HCT116 (cell line): ENCODE data around the gene FMR1. TPM values are rescaled to one million over a fixed set of nuclear protein-coding genes. Genes with fewer than 3 reads are reported as not detected.

Experiments used
- ATAC-seq: fragments of 200-7000 bp; cut with Tn5 transposase; 2 replicates; pipeline ENCODE4 v1.9.1; 2020; ENCODE audit warnings: mild to moderate bottlenecking, moderate library complexity
- BruUV-seq: library from RNA; stranded (reverse); fragments of 400-500 nt; replicated peaks from 2 replicates; lab custom pipeline; 2021; lab: Mats Ljungman, UMichigan
- CTCF ChIA-PET: fragments of 300-600 bp; sonication (Branson Sonifier 250); formaldehyde crosslinking; loops from one replicate; lab custom pipeline; 2021; ENCODE audit warnings: antibody characterized with exemption; lab: Charles Lee
- POLR2A ChIA-PET: fragments of 300-600, 350-600 bp; sonication (Branson Sonifier 250); formaldehyde crosslinking; loops from one replicate; lab custom pipeline; 2021; ENCODE audit warnings: antibody characterized with exemption; lab: Charles Lee
- RAD21 ChIA-PET, 2 experiments: fragments of 300-600 bp; sonication (Branson Sonifier 250); formaldehyde crosslinking; loops; one replicate each; lab custom pipeline; 2023; ENCODE audit warnings: low total read pairs in 2 of 2; ENCODE audit not compliant: uncharacterized antibody in 2 of 2, unreplicated experiment in 2 of 2, low non-redundant PET in 1 of 2; lab: Charles Lee
- DNase-seq: peaks from one replicate; pipeline ENCODE4 v3.0.0-alpha.2; 2010; ENCODE audit warnings: low read depth, low spot score
- H2AFZ ChIP-seq: fragments of 200-600 bp; shearing (Covaris generic), sonication (generic); 2 replicates; pipeline ENCODE4 v1.6.1; 2017; ENCODE audit warnings: low read depth, mixed run types, mixed read lengths, antibody characterized with exemption, low read length; ENCODE audit not compliant: poor library complexity, severe bottlenecking
- H3K27ac ChIP-seq: 2 replicates; pipeline ENCODE4 v1.5.1; 2012; ENCODE audit warnings: low read depth, low read length
- H3K27me3 ChIP-seq: fragments of 200-600 bp; sonication (generic); 2 replicates; pipeline ENCODE4 v1.6.1; 2016; ENCODE audit warnings: mixed run types, low read length, mixed read lengths; ENCODE audit not compliant: insufficient read depth
- H3K36me3 ChIP-seq, 2 experiments: fragments of 200-500 bp in 1 of 2; fragments of 200-600 bp in 1 of 2; sonication (Bioruptor generic) in 1 of 2; sonication (generic) in 1 of 2; 2 replicates each; pipeline versions ENCODE4 v1.5.1 to v1.6.1; 2014 to 2016; ENCODE audit warnings: low read length in 2 of 2, inconsistent platforms in 1 of 2, mixed read lengths in 1 of 2, mixed run types in 1 of 2; ENCODE audit not compliant: insufficient read depth in 2 of 2, control insufficient read depth in 1 of 2
- H3K4me1 ChIP-seq, 2 experiments: fragments of 200-600 bp in 1 of 2; sonication (generic) in 1 of 2; 2 replicates each; pipeline versions ENCODE4 v1.5.1 to v1.6.1; 2012 to 2017; ENCODE audit warnings: low read length in 2 of 2, inconsistent platforms in 1 of 2, mild to moderate bottlenecking in 1 of 2, mixed read lengths in 1 of 2, mixed run types in 1 of 2, moderate library complexity in 1 of 2; ENCODE audit not compliant: insufficient read depth in 2 of 2, control insufficient read depth in 1 of 2
- H3K4me2 ChIP-seq: fragments of 200-600 bp; sonication (generic); 2 replicates; pipeline ENCODE4 v1.6.1; 2017; ENCODE audit warnings: mixed run types, low read length, mixed read lengths
- H3K4me3 ChIP-seq, 2 experiments: fragments of 200-600 bp in 1 of 2; sonication (generic) in 1 of 2; replicated peaks in 1 of 2; 2 replicates each; pipeline ENCODE4 v1.5.1; 2011 to 2016; ENCODE audit warnings: low read length in 2 of 2, control low read depth in 1 of 2, low read depth in 1 of 2, mild to moderate bottlenecking in 1 of 2, mixed read lengths in 1 of 2, mixed run types in 1 of 2
- H3K79me2 ChIP-seq: fragments of 200-600 bp; sonication (generic); 2 replicates; pipeline ENCODE4 v1.6.1; 2017; ENCODE audit warnings: mild to moderate bottlenecking, mixed run types, low read length, moderate library complexity, mixed read lengths; ENCODE audit not compliant: insufficient read depth
- H3K9ac ChIP-seq: fragments of 200-600 bp; sonication (generic); 2 replicates; pipeline ENCODE4 v1.6.1; 2016; ENCODE audit warnings: low read length, mixed read lengths
- H3K9me2 ChIP-seq: fragments of 200-600 bp; sonication (generic), shearing (Covaris generic); 2 replicates; pipeline ENCODE4 v1.6.1; 2017; ENCODE audit warnings: mixed run types, mild to moderate bottlenecking, moderate library complexity; ENCODE audit not compliant: insufficient read depth
- H3K9me3 ChIP-seq, 2 experiments: fragments of 200-500 bp in 1 of 2; fragments of 200-600 bp in 1 of 2; sonication (Bioruptor generic) in 1 of 2; sonication (generic) in 1 of 2; 2 replicates each; pipeline ENCODE4 v1.6.1; 2014 to 2017; ENCODE audit warnings: low read length in 2 of 2, mixed read lengths in 2 of 2, inconsistent platforms in 1 of 2, low read depth in 1 of 2, mild to moderate bottlenecking in 1 of 2, mixed run types in 1 of 2, moderate library complexity in 1 of 2; ENCODE audit not compliant: control insufficient read depth in 1 of 2, insufficient read depth in 1 of 2
- H4K20me1 ChIP-seq: fragments of 200-600 bp; sonication (generic), shearing (Covaris generic); 2 replicates; pipeline ENCODE4 v1.6.1; 2017; ENCODE audit warnings: mixed run types, mild to moderate bottlenecking, moderate library complexity; ENCODE audit not compliant: insufficient read depth
- CBX3 ChIP-seq: IDR thresholded peaks from 2 replicates; pipeline ENCODE4 v1.6.1; 2012; ENCODE audit warnings: low read depth
- EGR1 ChIP-seq: IDR thresholded peaks from 2 replicates; pipeline ENCODE4 v1.6.1; 2012; ENCODE audit warnings: low read depth
- ELF1 ChIP-seq: IDR thresholded peaks from 2 replicates; pipeline ENCODE4 v1.6.1; 2012; ENCODE audit warnings: low read depth, borderline replicate concordance
- EZH2 ChIP-seq: fragments of 200-600 bp; sonication (generic); IDR thresholded peaks from 2 replicates; pipeline ENCODE4 v1.6.1; 2017; ENCODE audit warnings: antibody characterized with exemption, mixed run types
- EZH2phosphoT487 ChIP-seq: fragments of 200-600 bp; IDR thresholded peaks from 2 replicates; pipeline ENCODE4 v1.6.1; 2018; ENCODE audit warnings: antibody characterized with exemption, borderline replicate concordance
- FOSL1 ChIP-seq: IDR thresholded peaks from 2 replicates; pipeline ENCODE4 v1.6.1; 2012; ENCODE audit warnings: low read depth
- JUND ChIP-seq: IDR thresholded peaks from 2 replicates; pipeline ENCODE4 v1.6.1; 2012
- POLR2AphosphoS5 ChIP-seq: IDR thresholded peaks from 2 replicates; pipeline ENCODE4 v1.6.1; 2011; ENCODE audit warnings: mild to moderate bottlenecking, low read depth, low read length, moderate library complexity
- RAD21 ChIP-seq: IDR thresholded peaks from 2 replicates; pipeline ENCODE4 v1.6.1; 2012; ENCODE audit warnings: low read depth, mild to moderate bottlenecking
- SP1 ChIP-seq: IDR thresholded peaks from 2 replicates; pipeline ENCODE4 v1.6.1; 2012; ENCODE audit warnings: low read depth
- SRF ChIP-seq: IDR thresholded peaks from 2 replicates; pipeline ENCODE4 v1.6.1; 2012; ENCODE audit warnings: low read depth
- TCF7L2 ChIP-seq: IDR thresholded peaks from 2 replicates; pipeline ENCODE4 v1.7.0; 2011; ENCODE audit warnings: borderline replicate concordance, inconsistent platforms; ENCODE audit not compliant: insufficient read depth, insufficient read length; ENCODE audit errors: extremely low read depth
- YY1 ChIP-seq: IDR thresholded peaks from 2 replicates; pipeline ENCODE4 v1.6.1; 2011; ENCODE audit warnings: low read length, low read depth, moderate library complexity, mild to moderate bottlenecking; ENCODE audit not compliant: insufficient replicate concordance; ENCODE audit errors: extremely low read depth
- ZFX ChIP-seq: fragments of 450-650 bp; IDR thresholded peaks from 2 replicates; pipeline ENCODE4 v1.6.1; 2017
- ZNF274 ChIP-seq: fragments of 200-500 bp; sonication (Bioruptor generic); IDR thresholded peaks from 2 replicates; pipeline ENCODE4 v1.6.1; 2014; ENCODE audit warnings: mild to moderate bottlenecking, low read depth, low read length, inconsistent platforms
- intact Hi-C: fragments of 100-400 bp; cut with micrococcal nuclease; formaldehyde crosslinking; loops from 2 replicates; pipeline ENCODE4 v1.10.0; 2022
- total RNA-seq: library from RNA; stranded (reverse); gene quantifications from one replicate; pipeline ENCODE4 v1.2.1, GENCODE V29; 2021; ENCODE audit not compliant: unreplicated experiment
- TF ChIP-seq, protein P1 (sequence below): IDR thresholded peaks from 2 replicates; pipeline ENCODE4 v1.6.1; 2011; ENCODE audit warnings: mild to moderate bottlenecking, low read length, moderate library complexity; ENCODE audit not compliant: insufficient replicate concordance; ENCODE audit errors: extremely low read depth
- TF ChIP-seq, protein P2 (sequence below): IDR thresholded peaks from 2 replicates; pipeline ENCODE4 v1.6.1; 2012
- TF ChIP-seq, protein P3 (sequence below), 3 experiments: fragments of 200-600 bp in 1 of 3; sonication (generic) in 1 of 3; IDR thresholded peaks in 2 of 3; conservative IDR thresholded peaks in 1 of 3; 2 replicates each; pipeline ENCODE4 v1.5.1; 2012 to 2017; ENCODE audit warnings: low read depth in 2 of 3, low read length in 2 of 3, antibody characterized with exemption in 1 of 3, borderline replicate concordance in 1 of 3, control low read depth in 1 of 3, mild to moderate bottlenecking in 1 of 3, mixed read lengths in 1 of 3, mixed run types in 1 of 3, moderate library complexity in 1 of 3; ENCODE audit not compliant: insufficient read depth in 1 of 3
- TF ChIP-seq, protein P4 (sequence below): IDR thresholded peaks from 2 replicates; pipeline ENCODE4 v1.6.1; 2012

Gene FMR1
- total RNA-seq, 1 experiment from 2014 or later = 31.1 TPM

DNA sequence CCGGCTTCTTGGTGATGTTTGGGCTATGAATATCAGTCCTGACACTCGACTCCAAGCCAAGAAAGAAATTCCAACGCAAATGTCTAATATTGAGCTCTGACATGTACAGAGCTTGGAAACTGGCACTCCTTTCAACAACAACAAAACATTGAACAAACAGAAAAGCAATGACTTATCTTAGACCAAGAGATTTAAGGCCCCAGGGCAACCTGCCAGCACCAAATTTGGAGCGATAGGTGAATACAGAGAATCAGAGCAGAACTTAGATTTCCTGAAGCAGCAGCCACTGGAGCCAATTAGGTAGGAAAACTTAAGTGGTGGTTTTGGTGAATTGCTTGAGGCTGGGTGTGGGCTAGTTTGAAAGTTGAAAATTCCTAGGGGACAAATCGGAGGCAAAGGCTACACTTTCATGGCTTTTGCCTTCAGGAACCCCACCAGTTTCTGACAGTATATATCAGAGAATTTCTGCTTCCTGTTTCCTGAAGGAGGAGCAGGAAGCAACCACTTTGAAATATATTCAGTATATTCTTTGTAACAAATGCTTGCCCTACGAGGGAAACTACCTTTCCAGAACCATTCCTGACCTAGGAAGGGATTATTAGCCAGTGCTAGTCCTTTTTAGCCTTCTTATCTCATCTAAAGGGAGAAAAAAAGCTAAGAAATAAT is 10.1 kb upstream of the FMR1 start:
- Histone ChIP-seq H3K9ac (no peak overlapping the region), H3K36me3 (no peaks in the 10 kb centered on the region), H3K4me2 (no peak overlapping the region), H3K27ac (no peak overlapping the region), H4K20me1 (no peaks in the 10 kb centered on the region), H3K4me3 (no peak overlapping the region), H3K9me3 (no peaks in the 10 kb centered on the region), H2AFZ (no peak overlapping the region), H3K9me2 (no peaks in the 10 kb centered on the region), H3K4me1 (no peaks in the 10 kb centered on the region), H3K27me3 (no peaks in the 10 kb centered on the region), H3K79me2 (no peaks in the 10 kb centered on the region)
- DNase-seq (no peak), ATAC-seq (no peak)
- POLR2A ChIA-PET = no interaction called here
- intact Hi-C loops = no loop called here
- TF ChIP-seq SRF = no peak
- TF ChIP-seq, protein P1, sequence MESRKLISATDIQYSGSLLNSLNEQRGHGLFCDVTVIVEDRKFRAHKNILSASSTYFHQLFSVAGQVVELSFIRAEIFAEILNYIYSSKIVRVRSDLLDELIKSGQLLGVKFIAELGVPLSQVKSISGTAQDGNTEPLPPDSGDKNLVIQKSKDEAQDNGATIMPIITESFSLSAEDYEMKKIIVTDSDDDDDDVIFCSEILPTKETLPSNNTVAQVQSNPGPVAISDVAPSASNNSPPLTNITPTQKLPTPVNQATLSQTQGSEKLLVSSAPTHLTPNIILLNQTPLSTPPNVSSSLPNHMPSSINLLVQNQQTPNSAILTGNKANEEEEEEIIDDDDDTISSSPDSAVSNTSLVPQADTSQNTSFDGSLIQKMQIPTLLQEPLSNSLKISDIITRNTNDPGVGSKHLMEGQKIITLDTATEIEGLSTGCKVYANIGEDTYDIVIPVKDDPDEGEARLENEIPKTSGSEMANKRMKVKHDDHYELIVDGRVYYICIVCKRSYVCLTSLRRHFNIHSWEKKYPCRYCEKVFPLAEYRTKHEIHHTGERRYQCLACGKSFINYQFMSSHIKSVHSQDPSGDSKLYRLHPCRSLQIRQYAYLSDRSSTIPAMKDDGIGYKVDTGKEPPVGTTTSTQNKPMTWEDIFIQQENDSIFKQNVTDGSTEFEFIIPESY = no peak
- TF ChIP-seq EZH2phosphoT487 = no peak
- no peak for TF ChIP-seq JUND
- TF ChIP-seq EZH2 = no peak
- no peak for TF ChIP-seq ZNF274
- no peak for TF ChIP-seq FOSL1
- TF ChIP-seq CBX3 = no peak
- TF ChIP-seq, protein P2, sequence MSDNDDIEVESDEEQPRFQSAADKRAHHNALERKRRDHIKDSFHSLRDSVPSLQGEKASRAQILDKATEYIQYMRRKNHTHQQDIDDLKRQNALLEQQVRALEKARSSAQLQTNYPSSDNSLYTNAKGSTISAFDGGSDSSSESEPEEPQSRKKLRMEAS = no peak
- no peak for TF ChIP-seq SP1
- no peak for TF ChIP-seq EGR1
- TF ChIP-seq RAD21 = no peak
- TF ChIP-seq, protein P3, sequence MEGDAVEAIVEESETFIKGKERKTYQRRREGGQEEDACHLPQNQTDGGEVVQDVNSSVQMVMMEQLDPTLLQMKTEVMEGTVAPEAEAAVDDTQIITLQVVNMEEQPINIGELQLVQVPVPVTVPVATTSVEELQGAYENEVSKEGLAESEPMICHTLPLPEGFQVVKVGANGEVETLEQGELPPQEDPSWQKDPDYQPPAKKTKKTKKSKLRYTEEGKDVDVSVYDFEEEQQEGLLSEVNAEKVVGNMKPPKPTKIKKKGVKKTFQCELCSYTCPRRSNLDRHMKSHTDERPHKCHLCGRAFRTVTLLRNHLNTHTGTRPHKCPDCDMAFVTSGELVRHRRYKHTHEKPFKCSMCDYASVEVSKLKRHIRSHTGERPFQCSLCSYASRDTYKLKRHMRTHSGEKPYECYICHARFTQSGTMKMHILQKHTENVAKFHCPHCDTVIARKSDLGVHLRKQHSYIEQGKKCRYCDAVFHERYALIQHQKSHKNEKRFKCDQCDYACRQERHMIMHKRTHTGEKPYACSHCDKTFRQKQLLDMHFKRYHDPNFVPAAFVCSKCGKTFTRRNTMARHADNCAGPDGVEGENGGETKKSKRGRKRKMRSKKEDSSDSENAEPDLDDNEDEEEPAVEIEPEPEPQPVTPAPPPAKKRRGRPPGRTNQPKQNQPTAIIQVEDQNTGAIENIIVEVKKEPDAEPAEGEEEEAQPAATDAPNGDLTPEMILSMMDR (IDR thresholded peaks at IDR 0.05 in 2 of 3, conservative IDR thresholded peaks at IDR 0.05 in 1 of 3; ENCODE audit: borderline replicate concordance in 1 of 3, insufficient read depth in 1 of 3, low read depth in 2 of 3, low read length in 2 of 3) = no peak
- TF ChIP-seq POLR2AphosphoS5 = no peak
- TF ChIP-seq, protein P4, sequence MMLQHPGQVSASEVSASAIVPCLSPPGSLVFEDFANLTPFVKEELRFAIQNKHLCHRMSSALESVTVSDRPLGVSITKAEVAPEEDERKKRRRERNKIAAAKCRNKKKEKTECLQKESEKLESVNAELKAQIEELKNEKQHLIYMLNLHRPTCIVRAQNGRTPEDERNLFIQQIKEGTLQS = no peak
- no peak for TF ChIP-seq TCF7L2
- TF ChIP-seq ZFX = no peak
- no peak for TF ChIP-seq ELF1
- TF ChIP-seq YY1 = no peak
- RAD21 ChIA-PET = no interaction called here
- CTCF ChIA-PET = no interaction called here
- BruUV-seq = no TSS peak
